Measurements from ENCODE around the gene RFC4. TPM values are rescaled to one million over a fixed set of nuclear protein-coding genes. Genes with fewer than 3 reads are reported as not detected.
A peak's percentile ranks its signal among the peaks of the same experiment; 100 is the strongest.

RFC4 gene
- total and polyA plus RNA-seq, 2 of the 13 experiments (the other 11 are each of a cell fraction or from before 2014, with no cell fraction given): 18.5 to 103 TPM

DNA sequence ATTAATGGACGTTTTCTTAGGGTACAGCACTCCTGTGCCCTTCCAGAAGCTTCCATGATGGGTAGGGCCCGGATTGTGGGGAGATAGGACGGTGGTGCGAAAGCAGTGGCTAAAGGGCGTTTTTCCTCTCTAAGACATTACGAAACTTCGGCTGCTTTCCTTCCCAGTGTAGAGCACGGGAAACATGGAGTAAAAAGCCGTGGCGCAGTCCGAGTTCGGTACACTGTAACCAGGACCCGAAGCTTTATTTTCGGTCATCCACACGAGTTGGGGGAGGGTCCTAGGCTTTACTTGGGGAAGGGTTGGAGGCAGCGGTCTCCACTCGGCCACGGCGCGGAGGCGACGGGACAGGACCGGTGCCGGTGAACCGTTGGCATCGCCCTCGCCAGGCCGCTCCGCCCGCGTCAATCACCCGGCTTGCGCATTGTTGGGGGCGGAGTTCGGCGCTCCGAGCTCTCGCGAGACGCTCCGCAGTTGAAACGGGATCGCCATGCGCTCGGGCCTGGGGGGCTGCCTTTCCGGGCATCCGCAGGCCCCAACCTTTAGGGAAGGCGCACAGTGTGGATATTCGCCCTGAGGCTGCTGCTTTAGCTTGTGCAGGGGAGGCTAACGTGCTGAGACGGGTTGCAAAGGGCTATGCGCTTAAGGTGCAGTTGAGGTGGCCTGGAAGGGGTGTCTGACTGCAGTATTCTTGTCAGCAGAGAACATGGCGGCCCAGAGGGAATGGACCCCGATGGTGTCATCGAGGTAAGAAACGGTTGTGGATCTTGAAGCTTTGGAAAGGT, 22.4 kb downstream of the RFC4 start (continued):
- TF ChIP-seq ZMAT3 (CRISPR knock-in tag; conservative IDR thresholded peaks at IDR 0.05) (no peak; the same call in 1 of the 2 replicates), THAP11 (CRISPR knock-in tag; IDR thresholded peaks at IDR 0.05) (peak; percentile 13; the same call in 1 of the 2 replicates), RXRB (CRISPR knock-in tag; IDR thresholded peaks at IDR 0.05; ENCODE audit: borderline replicate concordance) (no peak), HNRNPL (IDR thresholded peaks at IDR 0.05; ENCODE audit: low read depth, low read length) (peak; percentile 81), HNRNPH1 (optimal IDR thresholded peaks at IDR 0.05; ENCODE audit: low read depth, low read length) (no peak), TBL1XR1 (IDR thresholded peaks at IDR 0.05; ENCODE audit: borderline replicate concordance, low read length, partially characterized antibody) (no peak), ZNF891 (CRISPR knock-in tag; IDR thresholded peaks at IDR 0.05) (peak; percentile 54; the same call in 1 of the 2 replicates), ZNF678 (CRISPR knock-in tag; IDR thresholded peaks at IDR 0.05) (no peak), ZNF773 (CRISPR knock-in tag; IDR thresholded peaks at IDR 0.05; ENCODE audit: borderline replicate concordance) (no peak), GFI1 (CRISPR knock-in tag; IDR thresholded peaks at IDR 0.05; ENCODE audit: borderline replicate concordance) (no peak; the same call in none of the 2 replicates), SNAI1 (CRISPR knock-in tag; IDR thresholded peaks at IDR 0.05; ENCODE audit: borderline replicate concordance) (peak; percentile 84; the same call in 1 of the 2 replicates), ZNF441 (CRISPR knock-in tag; IDR thresholded peaks at IDR 0.05; ENCODE audit: borderline replicate concordance) (no peak), ZFP36L2 (CRISPR knock-in tag; IDR thresholded peaks at IDR 0.05) (no peak), CHCHD3 (CRISPR knock-in tag; IDR thresholded peaks at IDR 0.05) (no peak; the same call in 1 of the 2 replicates), ZBTB38 (CRISPR knock-in tag; IDR thresholded peaks at IDR 0.05) (no peak), ZNF616 (CRISPR knock-in tag; IDR thresholded peaks at IDR 0.05; ENCODE audit: low read depth) (peak; percentile 44; the same call in 1 of the 2 replicates), DR1 (CRISPR knock-in tag; IDR thresholded peaks at IDR 0.05) (0 out of 2 replicates have a peak, but pooled peaks have one; percentile 34), SIX1 (CRISPR knock-in tag; IDR thresholded peaks at IDR 0.05; ENCODE audit: borderline replicate concordance) (no peak), NR3C1 (CRISPR knock-in tag; IDR thresholded peaks at IDR 0.05) (no peak)
- TF ChIP-seq, protein P1, sequence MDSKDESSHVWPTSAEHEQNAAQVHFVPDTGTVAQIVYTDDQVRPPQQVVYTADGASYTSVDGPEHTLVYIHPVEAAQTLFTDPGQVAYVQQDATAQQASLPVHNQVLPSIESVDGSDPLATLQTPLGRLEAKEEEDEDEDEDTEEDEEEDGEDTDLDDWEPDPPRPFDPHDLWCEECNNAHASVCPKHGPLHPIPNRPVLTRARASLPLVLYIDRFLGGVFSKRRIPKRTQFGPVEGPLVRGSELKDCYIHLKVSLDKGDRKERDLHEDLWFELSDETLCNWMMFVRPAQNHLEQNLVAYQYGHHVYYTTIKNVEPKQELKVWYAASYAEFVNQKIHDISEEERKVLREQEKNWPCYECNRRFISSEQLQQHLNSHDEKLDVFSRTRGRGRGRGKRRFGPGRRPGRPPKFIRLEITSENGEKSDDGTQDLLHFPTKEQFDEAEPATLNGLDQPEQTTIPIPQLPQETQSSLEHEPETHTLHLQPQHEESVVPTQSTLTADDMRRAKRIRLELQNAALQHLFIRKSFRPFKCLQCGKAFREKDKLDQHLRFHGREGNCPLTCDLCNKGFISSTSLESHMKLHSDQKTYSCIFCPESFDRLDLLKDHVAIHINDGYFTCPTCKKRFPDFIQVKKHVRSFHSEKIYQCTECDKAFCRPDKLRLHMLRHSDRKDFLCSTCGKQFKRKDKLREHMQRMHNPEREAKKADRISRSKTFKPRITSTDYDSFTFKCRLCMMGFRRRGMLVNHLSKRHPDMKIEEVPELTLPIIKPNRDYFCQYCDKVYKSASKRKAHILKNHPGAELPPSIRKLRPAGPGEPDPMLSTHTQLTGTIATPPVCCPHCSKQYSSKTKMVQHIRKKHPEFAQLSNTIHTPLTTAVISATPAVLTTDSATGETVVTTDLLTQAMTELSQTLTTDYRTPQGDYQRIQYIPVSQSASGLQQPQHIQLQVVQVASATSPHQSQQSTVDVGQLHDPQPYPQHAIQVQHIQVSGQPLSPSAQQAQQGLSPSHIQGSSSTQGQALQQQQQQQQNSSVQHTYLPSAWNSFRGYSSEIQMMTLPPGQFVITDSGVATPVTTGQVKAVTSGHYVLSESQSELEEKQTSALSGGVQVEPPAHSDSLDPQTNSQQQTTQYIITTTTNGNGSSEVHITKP (CRISPR knock-in tag; IDR thresholded peaks at IDR 0.05; ENCODE audit: low read depth): no peak
- TF ChIP-seq, protein P2, sequence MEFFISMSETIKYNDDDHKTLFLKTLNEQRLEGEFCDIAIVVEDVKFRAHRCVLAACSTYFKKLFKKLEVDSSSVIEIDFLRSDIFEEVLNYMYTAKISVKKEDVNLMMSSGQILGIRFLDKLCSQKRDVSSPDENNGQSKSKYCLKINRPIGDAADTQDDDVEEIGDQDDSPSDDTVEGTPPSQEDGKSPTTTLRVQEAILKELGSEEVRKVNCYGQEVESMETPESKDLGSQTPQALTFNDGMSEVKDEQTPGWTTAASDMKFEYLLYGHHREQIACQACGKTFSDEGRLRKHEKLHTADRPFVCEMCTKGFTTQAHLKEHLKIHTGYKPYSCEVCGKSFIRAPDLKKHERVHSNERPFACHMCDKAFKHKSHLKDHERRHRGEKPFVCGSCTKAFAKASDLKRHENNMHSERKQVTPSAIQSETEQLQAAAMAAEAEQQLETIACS (CRISPR knock-in tag; IDR thresholded peaks at IDR 0.05): no peak
- TF ChIP-seq, protein P3, sequence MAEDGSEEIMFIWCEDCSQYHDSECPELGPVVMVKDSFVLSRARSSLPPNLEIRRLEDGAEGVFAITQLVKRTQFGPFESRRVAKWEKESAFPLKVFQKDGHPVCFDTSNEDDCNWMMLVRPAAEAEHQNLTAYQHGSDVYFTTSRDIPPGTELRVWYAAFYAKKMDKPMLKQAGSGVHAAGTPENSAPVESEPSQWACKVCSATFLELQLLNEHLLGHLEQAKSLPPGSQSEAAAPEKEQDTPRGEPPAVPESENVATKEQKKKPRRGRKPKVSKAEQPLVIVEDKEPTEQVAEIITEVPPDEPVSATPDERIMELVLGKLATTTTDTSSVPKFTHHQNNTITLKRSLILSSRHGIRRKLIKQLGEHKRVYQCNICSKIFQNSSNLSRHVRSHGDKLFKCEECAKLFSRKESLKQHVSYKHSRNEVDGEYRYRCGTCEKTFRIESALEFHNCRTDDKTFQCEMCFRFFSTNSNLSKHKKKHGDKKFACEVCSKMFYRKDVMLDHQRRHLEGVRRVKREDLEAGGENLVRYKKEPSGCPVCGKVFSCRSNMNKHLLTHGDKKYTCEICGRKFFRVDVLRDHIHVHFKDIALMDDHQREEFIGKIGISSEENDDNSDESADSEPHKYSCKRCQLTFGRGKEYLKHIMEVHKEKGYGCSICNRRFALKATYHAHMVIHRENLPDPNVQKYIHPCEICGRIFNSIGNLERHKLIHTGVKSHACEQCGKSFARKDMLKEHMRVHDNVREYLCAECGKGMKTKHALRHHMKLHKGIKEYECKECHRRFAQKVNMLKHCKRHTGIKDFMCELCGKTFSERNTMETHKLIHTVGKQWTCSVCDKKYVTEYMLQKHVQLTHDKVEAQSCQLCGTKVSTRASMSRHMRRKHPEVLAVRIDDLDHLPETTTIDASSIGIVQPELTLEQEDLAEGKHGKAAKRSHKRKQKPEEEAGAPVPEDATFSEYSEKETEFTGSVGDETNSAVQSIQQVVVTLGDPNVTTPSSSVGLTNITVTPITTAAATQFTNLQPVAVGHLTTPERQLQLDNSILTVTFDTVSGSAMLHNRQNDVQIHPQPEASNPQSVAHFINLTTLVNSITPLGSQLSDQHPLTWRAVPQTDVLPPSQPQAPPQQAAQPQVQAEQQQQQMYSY (CRISPR knock-in tag; IDR thresholded peaks at IDR 0.05): no peak

Measured in HepG2 (cell line).